Measurements from ENCODE around the gene C17orf114.

C17orf114 gene

GRCh38 chr17:4771519-4772234 is 30.5 kb downstream of the C17orf114 start, which contains the start of gene TM4SF5:
TSS of gene TM4SF5 (plus strand) at chr17:4771886. CDS start at chr17:4771923, 37 bp downstream.
- Histone ChIP-seq H3K4me1 (ENCODE audit: control insufficient read depth, insufficient read depth, low read length) (no peaks in the 10 kb centered on the region), H3K9ac (ENCODE audit: low read length) (no peak within 1 kb of the TSS), H3K27ac (ENCODE audit: low read depth, low read length) (no peak within 1 kb of the TSS), H3K27me3 (ENCODE audit: control insufficient read depth, insufficient read depth, low read length) (no peaks in the 10 kb centered on the region), H3K4me3 (ENCODE audit: low read length) (no peak within 1 kb of the TSS), H3K36me3 (ENCODE audit: control insufficient read depth, insufficient read depth, low read length) (no peaks in the 10 kb centered on the region)

- Histone ChIP-seq H3K27me3 (ENCODE audit: control insufficient read depth, insufficient read depth, low read length) (no peaks in the 10 kb centered on the region), H3K9ac (ENCODE audit: low read length) (no peak overlapping the region), H3K36me3 (ENCODE audit: control insufficient read depth, insufficient read depth, low read length) (no peaks in the 10 kb centered on the region), H3K27ac (ENCODE audit: low read depth, low read length) (no peak overlapping the region), H3K4me3 (ENCODE audit: low read length) (no peak overlapping the region), H3K4me1 (ENCODE audit: control insufficient read depth, insufficient read depth, low read length) (no peaks in the 10 kb centered on the region)
Observed at GRCh38 chr17:4769628-4770027, 32.5 kb downstream of the C17orf114 start.

GRCh38 chr17:4768298-4768697 is 33.8 kb downstream of the C17orf114 start:
- Histone ChIP-seq H3K27me3 (ENCODE audit: control insufficient read depth, insufficient read depth, low read length) (no peaks in the 10 kb centered on the region), H3K9ac (ENCODE audit: low read length) (no peak overlapping the region), H3K36me3 (ENCODE audit: control insufficient read depth, insufficient read depth, low read length) (no peaks in the 10 kb centered on the region), H3K27ac (ENCODE audit: low read depth, low read length) (no peak overlapping the region), H3K4me1 (ENCODE audit: control insufficient read depth, insufficient read depth, low read length) (no peaks in the 10 kb centered on the region), H3K4me3 (ENCODE audit: low read length) (no peak overlapping the region)

- Histone ChIP-seq H3K27me3 (ENCODE audit: control insufficient read depth, insufficient read depth, low read length) (no peaks in the 10 kb centered on the region), H3K36me3 (ENCODE audit: control insufficient read depth, insufficient read depth, low read length) (no peaks in the 10 kb centered on the region), H3K4me3 (ENCODE audit: low read length) (no peak overlapping the region), H3K4me1 (ENCODE audit: control insufficient read depth, insufficient read depth, low read length) (no peaks in the 10 kb centered on the region), H3K27ac (ENCODE audit: low read depth, low read length) (peak overlapping the region; percentile 45), H3K9ac (ENCODE audit: low read length) (no peak overlapping the region)
Observed at GRCh38 chr17:4766723-4767122, 35.4 kb downstream of the C17orf114 start.

- no peaks in the 10 kb centered on the region for H3K27me3 ChIP-seq (ENCODE audit: control insufficient read depth, insufficient read depth, low read length)
- no peaks in the 10 kb centered on the region for H3K36me3 ChIP-seq (ENCODE audit: control insufficient read depth, insufficient read depth, low read length)
- H3K9ac ChIP-seq (ENCODE audit: low read length): no peak overlapping the region
- H3K4me1 ChIP-seq (ENCODE audit: control insufficient read depth, insufficient read depth, low read length): no peaks in the 10 kb centered on the region
- peak overlapping the region; percentile 45 for H3K27ac ChIP-seq (ENCODE audit: low read depth, low read length)
- no peak overlapping the region for H3K4me3 ChIP-seq (ENCODE audit: low read length)
Observed at GRCh38 chr17:4766201-4766600, 35.9 kb downstream of the C17orf114 start.

- no peak overlapping the region for H3K9ac ChIP-seq (ENCODE audit: low read length)
- H3K4me1 ChIP-seq (ENCODE audit: control insufficient read depth, insufficient read depth, low read length): no peaks in the 10 kb centered on the region
- no peaks in the 10 kb centered on the region for H3K27me3 ChIP-seq (ENCODE audit: control insufficient read depth, insufficient read depth, low read length)
- no peaks in the 10 kb centered on the region for H3K36me3 ChIP-seq (ENCODE audit: control insufficient read depth, insufficient read depth, low read length)
- H3K4me3 ChIP-seq (ENCODE audit: low read length): no peak overlapping the region
- no peak overlapping the region for H3K27ac ChIP-seq (ENCODE audit: low read depth, low read length)
Observed at GRCh38 chr17:4764595-4764994, 37.5 kb downstream of the C17orf114 start.

- H3K36me3 ChIP-seq (ENCODE audit: control insufficient read depth, insufficient read depth, low read length): no peaks in the 10 kb centered on the region
- H3K9ac ChIP-seq (ENCODE audit: low read length): no peak overlapping the region
- H3K27me3 ChIP-seq (ENCODE audit: control insufficient read depth, insufficient read depth, low read length): peaks cover under 1% of the 10 kb centered on the region
- no peak overlapping the region for H3K4me3 ChIP-seq (ENCODE audit: low read length)
- no peaks in the 10 kb centered on the region for H3K4me1 ChIP-seq (ENCODE audit: control insufficient read depth, insufficient read depth, low read length)
- H3K27ac ChIP-seq (ENCODE audit: low read depth, low read length): no peak overlapping the region
Observed at GRCh38 chr17:4759776-4760236, 42.3 kb downstream of the C17orf114 start.

GRCh38 chr17:4753392-4753791 is 48.7 kb downstream of the C17orf114 start:
- H3K27ac ChIP-seq (ENCODE audit: low read depth, low read length): no peak overlapping the region
- no peak overlapping the region for H3K9ac ChIP-seq (ENCODE audit: low read length)
- H3K4me1 ChIP-seq (ENCODE audit: control insufficient read depth, insufficient read depth, low read length): no peaks in the 10 kb centered on the region
- H3K36me3 ChIP-seq (ENCODE audit: control insufficient read depth, insufficient read depth, low read length): no peaks in the 10 kb centered on the region
- H3K27me3 ChIP-seq (ENCODE audit: control insufficient read depth, insufficient read depth, low read length): peaks cover 2% of the 10 kb centered on the region
- no peak overlapping the region for H3K4me3 ChIP-seq (ENCODE audit: low read length)

- Histone ChIP-seq H3K9ac (ENCODE audit: low read length) (no peak overlapping the region), H3K36me3 (ENCODE audit: control insufficient read depth, insufficient read depth, low read length) (no peaks in the 10 kb centered on the region), H3K27ac (ENCODE audit: low read depth, low read length) (no peak overlapping the region), H3K4me3 (ENCODE audit: low read length) (no peak overlapping the region), H3K27me3 (ENCODE audit: control insufficient read depth, insufficient read depth, low read length) (peaks cover 5% of the 10 kb centered on the region), H3K4me1 (ENCODE audit: control insufficient read depth, insufficient read depth, low read length) (no peaks in the 10 kb centered on the region)
Observed at GRCh38 chr17:4751932-4752331, 50.2 kb downstream of the C17orf114 start.
